ENCODE data around the gene SEMA3A.

- TF ChIP-seq CTCF (IDR thresholded peaks at IDR 0.05), result no peak
- no peak for TF ChIP-seq EZH2 (IDR thresholded peaks at IDR 0.05)
- TF ChIP-seq EZH2phosphoT487 (IDR thresholded peaks at IDR 0.05), result no peak
Measured at GRCh38 chr7:84232646-84233045, 38.1 kb upstream of the SEMA3A start.
